Measurements from ENCODE around the gene PLXNB1. TPM values are rescaled to one million over a fixed set of nuclear protein-coding genes. Genes with fewer than 3 reads are reported as not detected.

The PLXNB1 gene
- total RNA-seq, 1 donor from 2014 or later: 195 TPM

DNA sequence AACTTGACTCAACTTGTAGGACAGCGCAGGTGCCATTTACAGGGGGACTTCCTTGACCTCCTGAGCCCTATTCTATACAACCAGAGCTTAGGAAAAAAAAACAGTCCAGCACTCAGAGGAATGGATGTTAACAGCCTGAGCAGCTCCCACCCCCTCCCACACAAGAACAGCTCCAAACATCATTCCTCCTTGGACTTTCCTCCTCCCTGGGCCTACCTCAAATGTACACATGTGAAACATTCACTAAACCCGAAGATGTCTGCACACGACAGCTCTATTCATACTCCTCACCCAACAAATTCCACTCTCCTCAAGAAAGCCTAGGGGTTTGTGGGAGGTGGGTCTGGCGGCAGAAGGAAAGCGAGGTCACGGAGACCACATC lies 16.1 kb upstream of the PLXNB1 start:
- Mint-ChIP-seq H3K4me3 (ENCODE audit: unreplicated experiment) (peak overlapping the region; percentile 98), H3K36me3 (ENCODE audit: unreplicated experiment) (no peaks in the 10 kb centered on the region), H3K27me3 (ENCODE audit: unreplicated experiment) (peaks cover 10% of the 10 kb centered on the region), H3K27ac (ENCODE audit: unreplicated experiment) (peak overlapping the region; percentile 84), H3K9me3 (ENCODE audit: unreplicated experiment) (peaks cover 6% of the 10 kb centered on the region), H3K4me1 (ENCODE audit: low read depth, unreplicated experiment) (peaks cover 22% of the 10 kb centered on the region)
- no peak for DNase-seq
- TF ChIP-seq, protein P1, sequence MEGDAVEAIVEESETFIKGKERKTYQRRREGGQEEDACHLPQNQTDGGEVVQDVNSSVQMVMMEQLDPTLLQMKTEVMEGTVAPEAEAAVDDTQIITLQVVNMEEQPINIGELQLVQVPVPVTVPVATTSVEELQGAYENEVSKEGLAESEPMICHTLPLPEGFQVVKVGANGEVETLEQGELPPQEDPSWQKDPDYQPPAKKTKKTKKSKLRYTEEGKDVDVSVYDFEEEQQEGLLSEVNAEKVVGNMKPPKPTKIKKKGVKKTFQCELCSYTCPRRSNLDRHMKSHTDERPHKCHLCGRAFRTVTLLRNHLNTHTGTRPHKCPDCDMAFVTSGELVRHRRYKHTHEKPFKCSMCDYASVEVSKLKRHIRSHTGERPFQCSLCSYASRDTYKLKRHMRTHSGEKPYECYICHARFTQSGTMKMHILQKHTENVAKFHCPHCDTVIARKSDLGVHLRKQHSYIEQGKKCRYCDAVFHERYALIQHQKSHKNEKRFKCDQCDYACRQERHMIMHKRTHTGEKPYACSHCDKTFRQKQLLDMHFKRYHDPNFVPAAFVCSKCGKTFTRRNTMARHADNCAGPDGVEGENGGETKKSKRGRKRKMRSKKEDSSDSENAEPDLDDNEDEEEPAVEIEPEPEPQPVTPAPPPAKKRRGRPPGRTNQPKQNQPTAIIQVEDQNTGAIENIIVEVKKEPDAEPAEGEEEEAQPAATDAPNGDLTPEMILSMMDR (IDR thresholded peaks at IDR 0.05; ENCODE audit: partially characterized antibody, unreplicated experiment): no peak

DNA sequence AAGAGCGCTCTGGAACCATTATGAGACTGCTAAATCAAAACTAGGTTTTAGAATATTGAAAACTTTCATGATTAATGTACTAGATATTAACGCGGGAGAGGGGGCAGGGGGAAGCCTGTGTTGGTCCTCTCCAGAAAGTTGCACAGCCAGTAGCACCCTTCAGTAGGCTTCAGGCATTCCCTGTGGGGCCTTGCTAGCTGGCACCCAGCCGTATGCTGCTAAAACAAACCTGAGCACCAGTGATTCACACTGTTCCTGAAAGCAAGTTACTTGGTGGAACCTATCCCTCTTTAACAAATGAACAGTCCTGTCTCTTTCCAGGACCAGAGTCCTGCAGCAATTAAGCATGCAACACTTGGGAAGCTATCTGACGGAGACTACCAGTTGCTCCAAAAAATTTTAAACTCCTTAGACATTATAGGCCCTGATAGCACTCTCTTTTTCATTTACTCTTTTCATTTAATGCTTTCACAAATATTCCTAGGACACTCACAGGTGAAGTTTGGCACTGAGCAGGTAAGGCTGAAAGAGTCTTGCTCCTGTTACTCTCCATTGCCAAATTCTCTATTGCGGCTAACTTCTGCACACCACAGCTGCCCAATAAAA lies 15.5 kb upstream of the PLXNB1 start:
- Mint-ChIP-seq H3K36me3 (ENCODE audit: unreplicated experiment) (no peaks in the 10 kb centered on the region), H3K4me1 (ENCODE audit: low read depth, unreplicated experiment) (peaks cover 22% of the 10 kb centered on the region), H3K9me3 (ENCODE audit: unreplicated experiment) (peaks cover 6% of the 10 kb centered on the region), H3K27ac (ENCODE audit: unreplicated experiment) (peak overlapping the region; percentile 84), H3K27me3 (ENCODE audit: unreplicated experiment) (peaks cover 10% of the 10 kb centered on the region), H3K4me3 (ENCODE audit: unreplicated experiment) (peak overlapping the region; percentile 98)
- TF ChIP-seq, protein P1 (IDR thresholded peaks at IDR 0.05; ENCODE audit: partially characterized antibody, unreplicated experiment): no peak
- no peak for DNase-seq

DNA sequence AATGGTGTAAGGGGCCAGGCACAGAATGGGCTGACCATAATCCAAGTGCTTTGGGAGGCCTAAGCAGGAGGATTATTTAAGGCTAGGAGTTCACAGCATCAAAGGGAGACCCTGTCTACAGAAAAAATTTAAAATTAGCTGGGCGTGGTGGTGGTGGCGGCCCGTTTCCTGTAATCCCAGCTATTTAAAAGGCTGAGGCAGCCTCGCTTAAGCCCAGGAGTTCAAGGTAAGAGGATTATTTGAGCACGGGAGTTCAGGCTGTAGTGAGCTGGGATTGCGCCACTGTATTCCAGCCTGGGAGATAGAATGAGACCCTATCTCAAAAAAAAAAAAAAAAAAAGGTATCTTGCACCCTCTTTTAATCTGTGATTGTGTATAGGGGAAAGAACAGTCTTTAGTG lies 12.1 kb upstream of the PLXNB1 start:
- Mint-ChIP-seq H3K4me3 (ENCODE audit: unreplicated experiment) (peak overlapping the region; percentile 100), H3K27me3 (ENCODE audit: unreplicated experiment) (peaks cover 3% of the 10 kb centered on the region), H3K9me3 (ENCODE audit: unreplicated experiment) (peaks cover 8% of the 10 kb centered on the region), H3K36me3 (ENCODE audit: unreplicated experiment) (no peaks in the 10 kb centered on the region), H3K4me1 (ENCODE audit: low read depth, unreplicated experiment) (peaks cover 11% of the 10 kb centered on the region), H3K27ac (ENCODE audit: unreplicated experiment) (no peak overlapping the region)
- TF ChIP-seq, protein P1 (IDR thresholded peaks at IDR 0.05; ENCODE audit: partially characterized antibody, unreplicated experiment): no peak
- no peak for DNase-seq

DNA sequence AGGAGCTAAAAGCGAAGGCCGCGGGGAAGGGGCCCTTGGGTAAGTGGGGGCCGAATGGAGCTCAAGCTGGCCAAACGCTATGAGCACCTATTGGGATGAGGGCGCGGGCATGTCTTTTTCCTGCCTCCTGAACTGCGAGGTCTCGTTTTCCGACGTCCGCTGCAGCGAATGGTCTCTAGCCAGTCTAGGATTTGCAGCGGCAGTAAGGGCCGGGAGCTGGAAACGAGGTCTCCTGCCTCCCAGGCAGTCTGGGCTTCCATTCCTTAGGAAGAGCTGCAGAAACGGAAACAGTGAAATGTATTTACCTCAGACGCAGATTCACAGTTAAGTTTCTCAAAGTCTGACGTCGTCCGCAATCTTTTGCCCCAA lies 10.7 kb upstream of the PLXNB1 start:
- DNase-seq: no peak
- TF ChIP-seq, protein P1 (IDR thresholded peaks at IDR 0.05; ENCODE audit: partially characterized antibody, unreplicated experiment): no peak
- no peaks in the 10 kb centered on the region for H3K27me3 Mint-ChIP-seq (ENCODE audit: unreplicated experiment)
- H3K27ac Mint-ChIP-seq (ENCODE audit: unreplicated experiment): peak overlapping the region; percentile 86
- peaks cover 4% of the 10 kb centered on the region for H3K4me1 Mint-ChIP-seq (ENCODE audit: low read depth, unreplicated experiment)
- H3K4me3 Mint-ChIP-seq (ENCODE audit: unreplicated experiment): peak overlapping the region; percentile 100
- peaks cover 6% of the 10 kb centered on the region for H3K9me3 Mint-ChIP-seq (ENCODE audit: unreplicated experiment)
- H3K36me3 Mint-ChIP-seq (ENCODE audit: unreplicated experiment): no peaks in the 10 kb centered on the region

- no peaks in the 10 kb centered on the region for H3K27me3 Mint-ChIP-seq (ENCODE audit: unreplicated experiment)
- DNase-seq: peak; percentile 98
- H3K27ac Mint-ChIP-seq (ENCODE audit: unreplicated experiment): peak within 1 kb of the TSS; percentile 86
- TF ChIP-seq, protein P1 (IDR thresholded peaks at IDR 0.05; ENCODE audit: partially characterized antibody, unreplicated experiment): no peak
- H3K4me1 Mint-ChIP-seq (ENCODE audit: low read depth, unreplicated experiment): peaks cover 4% of the 10 kb centered on the region
- no peaks in the 10 kb centered on the region for H3K36me3 Mint-ChIP-seq (ENCODE audit: unreplicated experiment)
- H3K9me3 Mint-ChIP-seq (ENCODE audit: unreplicated experiment): peaks cover 6% of the 10 kb centered on the region
- peak within 1 kb of the TSS; percentile 100 for H3K4me3 Mint-ChIP-seq (ENCODE audit: unreplicated experiment)
Observed at GRCh38 chr3:48439820-48440589, 10.1 kb upstream of the PLXNB1 start, which contains the start of the genes CCDC51 and TMA7. Gene CCDC51, minus strand, starts transcription at chr3:48440119. Its CDS starts 4,991 bp downstream, at chr3:48435128. Gene TMA7, plus strand, starts transcription at chr3:48440257. Its CDS starts 40 bp downstream, at chr3:48440297.

All from glutamatergic neuron (in vitro differentiated cells).